HepG2 (cell line): Measurements from ENCODE around the gene ZNF488. TPM values are rescaled to one million over a fixed set of nuclear protein-coding genes. Genes with fewer than 3 reads are reported as not detected.

ENCODE experiments used
- ATAC-seq: fragments of 200-7000 bp; cut with Tn5 transposase; 3 replicates; pipeline ENCODE4 v1.9.1; 2020; ENCODE audit warnings: mild to moderate bottlenecking, moderate library complexity
- BruUV-seq: library from RNA; stranded (reverse); fragments of 400-500 nt; replicated peaks from 2 replicates; lab custom pipeline; 2021; lab: Mats Ljungman, UMichigan
- CTCF ChIA-PET: fragments of 300-600 bp; formaldehyde crosslinking; extraction: SDS; loops from one replicate; lab custom pipeline; 2021; ENCODE audit warnings: low total read pairs, inconsistent platforms, low intra/inter-chr PET ratio; lab: Yijun Ruan, JAX
- POLR2A ChIA-PET: fragments of 350-600 bp; sonication (Branson Sonifier 250); formaldehyde crosslinking; loops from one replicate; lab custom pipeline; 2020; ENCODE audit warnings: antibody characterized with exemption, inconsistent platforms; lab: Yijun Ruan, JAX
- DNase-seq: peaks from one replicate; pipeline ENCODE4 v3.0.0-alpha.2; 2015; ENCODE audit warnings: low spot score
- FAIRE-seq: peaks from 3 replicates; lab custom pipeline; 2011; peaks lifted over from hg19 to GRCh38; lab: Jason Lieb, UNC
- H2AFZ ChIP-seq: one replicate; pipeline ENCODE4 v1.6.1; 2011; ENCODE audit warnings: low read length, inconsistent platforms
- H3K27ac ChIP-seq: fragments of 300-600 bp; 3 replicates; pipeline ENCODE4 v1.8.0; 2011; ENCODE audit warnings: mixed run types, mild to moderate bottlenecking, mixed read lengths, low read length, inconsistent platforms; ENCODE audit not compliant: insufficient read depth; ENCODE audit errors: extremely low read length
- H3K27me3 ChIP-seq, 2 experiments: fragments of 200-600 bp in 1 of 2; 2 replicates in 1 of 2; 3 replicates in 1 of 2; pipeline versions ENCODE4 v1.6.0 to v1.8.0; 2011; ENCODE audit warnings: low read length in 2 of 2, mild to moderate bottlenecking in 2 of 2, moderate library complexity in 2 of 2, inconsistent platforms in 1 of 2; ENCODE audit not compliant: insufficient read depth in 2 of 2, control insufficient read depth in 1 of 2
- H3K36me3 ChIP-seq, 2 experiments: fragments of 200-600 bp in 1 of 2; replicated peaks in 1 of 2; 2 replicates in 1 of 2; 3 replicates in 1 of 2; pipeline versions ENCODE4 v1.5.1 to v1.8.0; 2011; ENCODE audit warnings: low read length in 2 of 2, inconsistent platforms in 1 of 2; ENCODE audit not compliant: insufficient read depth in 2 of 2, control insufficient read depth in 1 of 2
- H3K4me1 ChIP-seq: 2 replicates; pipeline ENCODE4 v1.5.1; 2012; ENCODE audit warnings: low read length, inconsistent platforms; ENCODE audit not compliant: insufficient read depth
- H3K4me2 ChIP-seq: 2 replicates; pipeline ENCODE4 v1.6.0; 2011; ENCODE audit warnings: low read depth, low read length, inconsistent platforms
- H3K4me3 ChIP-seq, 3 experiments: fragments of 200-600 bp in 1 of 3; sonication (generic), shearing (Covaris generic) in 1 of 3; replicated peaks in 1 of 3; 2 replicates each; pipeline ENCODE4 v1.5.1; 2011 to 2016; ENCODE audit warnings: low read length in 3 of 3, inconsistent platforms in 2 of 3, low read depth in 2 of 3, mild to moderate bottlenecking in 2 of 3, control low read depth in 1 of 3, mixed read lengths in 1 of 3; ENCODE audit not compliant: insufficient read depth in 1 of 3
- H3K79me2 ChIP-seq: one replicate; pipeline ENCODE4 v1.6.1; 2011; ENCODE audit warnings: low read length, inconsistent platforms; ENCODE audit not compliant: insufficient read depth
- H3K9ac ChIP-seq: 2 replicates; pipeline ENCODE4 v1.6.0; 2011; ENCODE audit warnings: mild to moderate bottlenecking, low read depth, low read length, inconsistent platforms; ENCODE audit not compliant: insufficient read depth
- H3K9me3 ChIP-seq: 2 replicates; pipeline ENCODE4 v1.5.1; 2012; ENCODE audit warnings: mild to moderate bottlenecking, low read length
- H4K20me1 ChIP-seq: 2 replicates; pipeline ENCODE4 v1.6.0; 2011; ENCODE audit warnings: inconsistent platforms, mild to moderate bottlenecking, low read length, moderate library complexity; ENCODE audit not compliant: insufficient read depth
- MAFG ChIP-seq: sonication (generic); formaldehyde crosslinking; IDR thresholded peaks from 2 replicates; pipeline ENCODE4 v1.5.1; 2020; ENCODE audit warnings: mild to moderate bottlenecking, missing genetic modification reagents
- PRMT3 ChIP-seq: sonication (generic); formaldehyde crosslinking; IDR thresholded peaks from 2 replicates; pipeline ENCODE4 v1.8.1; 2022; ENCODE audit warnings: low read depth, mild to moderate bottlenecking, moderate library complexity, missing genetic modification reagents, borderline replicate concordance
- RBFOX2 ChIP-seq: fragments of 200-400 bp; formaldehyde crosslinking; IDR thresholded peaks from 2 replicates; pipeline ENCODE4 v1.6.1; 2017; ENCODE audit warnings: low read depth, mild to moderate bottlenecking, low read length
- SSRP1 ChIP-seq: IDR thresholded peaks from 2 replicates; pipeline ENCODE4 v1.6.1; 2016; ENCODE audit warnings: control low read depth
- STAG1 ChIP-seq: sonication (generic); formaldehyde crosslinking; IDR thresholded peaks from 2 replicates; pipeline ENCODE4 v1.4.0; 2020; ENCODE audit warnings: missing genetic modification reagents
- TBX3 ChIP-seq: fragments of 450-650 bp; IDR thresholded peaks from 2 replicates; pipeline ENCODE4 v1.6.1; 2017; ENCODE audit warnings: antibody characterized with exemption, mild to moderate bottlenecking, inconsistent platforms, borderline replicate concordance
- U2AF2 ChIP-seq: fragments of 200-400 bp; formaldehyde crosslinking; IDR thresholded peaks from 2 replicates; pipeline ENCODE4 v1.6.1; 2017; ENCODE audit warnings: low read depth, mild to moderate bottlenecking, low read length
- ZHX2 ChIP-seq, 2 experiments: sonication (generic) in 1 of 2; formaldehyde crosslinking in 1 of 2; IDR thresholded peaks; 2 replicates each; pipeline versions ENCODE4 v1.6.1 to v1.9.0; 2014 to 2022; ENCODE audit warnings: antibody characterized with exemption in 1 of 2, borderline replicate concordance in 1 of 2, inconsistent platforms in 1 of 2, low read depth in 1 of 2, missing genetic modification reagents in 1 of 2
- ZNF496 ChIP-seq: sonication (generic); formaldehyde crosslinking; IDR thresholded peaks from 2 replicates; pipeline ENCODE4 v1.8.1; 2023; ENCODE audit warnings: mild to moderate bottlenecking, moderate library complexity, missing genetic modification reagents; ENCODE audit not compliant: insufficient replicate concordance
- ZNF556 ChIP-seq: sonication (generic); formaldehyde crosslinking; IDR thresholded peaks from 2 replicates; pipeline ENCODE4 v1.4.0; 2020; ENCODE audit warnings: mild to moderate bottlenecking, missing genetic modification reagents, borderline replicate concordance
- ZNF652 ChIP-seq: IDR thresholded peaks from 2 replicates; pipeline ENCODE4 v1.6.1; 2016; ENCODE audit warnings: low read depth, borderline replicate concordance
- ZNF747 ChIP-seq: sonication (generic); formaldehyde crosslinking; IDR thresholded peaks from 2 replicates; pipeline ENCODE4 v1.8.1; 2023; ENCODE audit warnings: missing genetic modification reagents, mild to moderate bottlenecking, borderline replicate concordance
- ZNF879 ChIP-seq: sonication (generic); formaldehyde crosslinking; IDR thresholded peaks from 2 replicates; pipeline ENCODE4 v1.8.1; 2023; ENCODE audit warnings: missing genetic modification reagents
- ZSCAN25 ChIP-seq: sonication (generic); formaldehyde crosslinking; IDR thresholded peaks from 2 replicates; pipeline ENCODE4 v1.8.0; 2022; ENCODE audit warnings: mild to moderate bottlenecking, missing genetic modification reagents
- WGBS: methylation state at CpG from one replicate; pipeline ENCODE4 v1.1.6; 2017; ENCODE audit warnings: low lambda C conversion rate; 5-methylcytosine and 5-hydroxymethylcytosine counted together
- in situ Hi-C: cut with HindIII; loops from 2 replicates; pipeline ENCODE4 v1.10.0; 2017; ENCODE audit warnings: low pct_unique_long_range_greater_than_20kb; ENCODE audit not compliant: extremely low pct_ligation_motif_present
- intact Hi-C: fragments of 100-400 bp; cut with micrococcal nuclease; formaldehyde crosslinking; loops from one replicate; pipeline ENCODE4 v1.10.0; 2022; ENCODE audit not compliant: unreplicated experiment
- polyA plus RNA-seq, 8 experiments: library from polyadenylated mRNA; depleted of rRNA in 3 of 8; stranded (reverse) in 7 of 8; unstranded in 1 of 8; fragments of >200 nt; fragmentation: Illumina TruSeq in 4 of 8; extraction: Trizol in 4 of 8; gene quantifications; 2 replicates each; pipeline versions ENCODE4 v1.2.1 to v1.2.3, GENCODE V29; 2011 to 2016; ENCODE audit warnings: low read depth in 4 of 8, missing spikeins in 1 of 8, mixed read lengths in 1 of 8; ENCODE audit not compliant: insufficient read depth in 1 of 8
- total RNA-seq, 5 experiments: library from RNA; depleted of rRNA; stranded (reverse); fragments of >200 nt; fragmentation: Illumina TruSeq; extraction: Trizol; gene quantifications; 2 replicates each; pipeline ENCODE4 v1.2.3, GENCODE V29; 2016; ENCODE audit warnings: low read depth in 1 of 5
- TF ChIP-seq, protein P1 (sequence below): IDR thresholded peaks from 2 replicates; pipeline ENCODE4 v1.6.1; 2016; ENCODE audit warnings: low read depth, borderline replicate concordance
- TF ChIP-seq, protein P2 (sequence below): sonication (generic); formaldehyde crosslinking; IDR thresholded peaks from 2 replicates; pipeline ENCODE4 v1.4.0; 2020; ENCODE audit warnings: mild to moderate bottlenecking, low read depth, missing genetic modification reagents

The ZNF488 gene
- total and polyA plus RNA-seq, 2 of the 13 experiments (the other 11 are each of a cell fraction or from before 2014, with no cell fraction given) = 0.13 to 0.15 TPM

GRCh38 chr10:47368431-47369180 lies 15.5 kb downstream of the ZNF488 start:
- ChIA-PET CTCF (no interaction called here), POLR2A (no interaction called here)
- ATAC-seq (no peak), DNase-seq (no peak), FAIRE-seq (no peak)
- Histone ChIP-seq H4K20me1 (no peaks in the 10 kb centered on the region), H3K9ac (no peak overlapping the region), H3K4me3 (no peak overlapping the region), H3K27ac (no peak overlapping the region), H3K9me3 (no peaks in the 10 kb centered on the region), H3K27me3 (peaks cover 0 to 4% of the 10 kb centered on the region in 2 experiments; a peak in 3 of 5 replicates), H3K4me1 (peaks cover 7% of the 10 kb centered on the region; the same call in 1 of the 2 replicates), H3K79me2 (no peaks in the 10 kb centered on the region), H3K4me2 (no peak overlapping the region), H3K36me3 (no peaks in the 10 kb centered on the region), H2AFZ (no peak overlapping the region)
- in situ Hi-C loops = no loop called here
- BruUV-seq = no TSS peak
- 60% methylated on average over 1 of the region's 24 CpGs for WGBS
- intact Hi-C loops = no loop called here
- TF ChIP-seq ZNF556 (CRISPR knock-in tag) = no peak
- TF ChIP-seq, protein P1, sequence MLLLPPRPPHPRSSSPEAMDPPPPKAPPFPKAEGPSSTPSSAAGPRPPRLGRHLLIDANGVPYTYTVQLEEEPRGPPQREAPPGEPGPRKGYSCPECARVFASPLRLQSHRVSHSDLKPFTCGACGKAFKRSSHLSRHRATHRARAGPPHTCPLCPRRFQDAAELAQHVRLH (CRISPR knock-in tag) = no peak
- no peak for TF ChIP-seq SSRP1 (CRISPR knock-in tag)
- no peak for TF ChIP-seq ZHX2 (IDR thresholded peaks at IDR 0.05; ENCODE audit: low read depth)
- no peak for TF ChIP-seq ZHX2 (CRISPR knock-in tag; IDR thresholded peaks at IDR 0.05; ENCODE audit: borderline replicate concordance)
- TF ChIP-seq ZNF747 (CRISPR knock-in tag) = no peak
- no peak for TF ChIP-seq ZNF496 (CRISPR knock-in tag)
- TF ChIP-seq MAFG (CRISPR knock-in tag) = no peak
- no peak for TF ChIP-seq TBX3
- TF ChIP-seq U2AF2 = no peak
- TF ChIP-seq, protein P2, sequence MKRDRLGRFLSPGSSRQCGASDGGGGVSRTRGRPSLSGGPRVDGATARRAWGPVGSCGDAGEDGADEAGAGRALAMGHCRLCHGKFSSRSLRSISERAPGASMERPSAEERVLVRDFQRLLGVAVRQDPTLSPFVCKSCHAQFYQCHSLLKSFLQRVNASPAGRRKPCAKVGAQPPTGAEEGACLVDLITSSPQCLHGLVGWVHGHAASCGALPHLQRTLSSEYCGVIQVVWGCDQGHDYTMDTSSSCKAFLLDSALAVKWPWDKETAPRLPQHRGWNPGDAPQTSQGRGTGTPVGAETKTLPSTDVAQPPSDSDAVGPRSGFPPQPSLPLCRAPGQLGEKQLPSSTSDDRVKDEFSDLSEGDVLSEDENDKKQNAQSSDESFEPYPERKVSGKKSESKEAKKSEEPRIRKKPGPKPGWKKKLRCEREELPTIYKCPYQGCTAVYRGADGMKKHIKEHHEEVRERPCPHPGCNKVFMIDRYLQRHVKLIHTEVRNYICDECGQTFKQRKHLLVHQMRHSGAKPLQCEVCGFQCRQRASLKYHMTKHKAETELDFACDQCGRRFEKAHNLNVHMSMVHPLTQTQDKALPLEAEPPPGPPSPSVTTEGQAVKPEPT (CRISPR knock-in tag) = no peak
- no peak for TF ChIP-seq ZNF879 (CRISPR knock-in tag)
- TF ChIP-seq PRMT3 (CRISPR knock-in tag) = no peak
- TF ChIP-seq STAG1 (CRISPR knock-in tag) = no peak
- TF ChIP-seq ZSCAN25 (CRISPR knock-in tag) = no peak
- TF ChIP-seq ZNF652 (CRISPR knock-in tag) = no peak
- TF ChIP-seq RBFOX2 = no peak
